ENCODE results near the gene ADGRV1.

DNA sequence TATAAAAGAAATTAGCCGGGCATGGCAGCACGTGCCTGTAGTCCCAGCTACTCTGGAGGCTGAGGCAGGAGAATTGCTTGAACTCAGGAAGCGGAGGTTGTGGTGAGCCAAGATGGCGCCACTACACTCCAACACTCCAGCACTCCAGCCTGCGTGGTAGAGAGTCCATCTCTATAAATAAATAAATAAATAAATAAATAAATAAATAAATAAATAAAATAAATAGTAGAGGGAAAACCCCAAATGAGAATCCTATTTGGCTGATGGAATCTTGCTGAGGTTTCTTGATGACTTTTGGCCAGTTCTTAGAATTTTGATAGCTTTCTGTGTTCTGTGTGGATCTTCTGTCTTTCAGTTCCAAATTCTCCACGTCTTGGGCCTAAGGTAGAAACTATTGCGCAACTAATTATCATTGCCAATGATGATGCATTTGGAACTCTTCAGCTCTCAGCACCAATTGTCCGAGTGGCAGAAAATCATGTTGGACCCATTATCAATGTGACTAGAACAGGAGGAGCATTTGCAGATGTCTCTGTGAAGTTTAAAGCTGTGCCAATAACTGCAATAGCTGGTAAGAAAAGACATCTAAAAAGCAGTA lies 126.9 kb downstream of the ADGRV1 start:
- TF ChIP-seq, protein P1, sequence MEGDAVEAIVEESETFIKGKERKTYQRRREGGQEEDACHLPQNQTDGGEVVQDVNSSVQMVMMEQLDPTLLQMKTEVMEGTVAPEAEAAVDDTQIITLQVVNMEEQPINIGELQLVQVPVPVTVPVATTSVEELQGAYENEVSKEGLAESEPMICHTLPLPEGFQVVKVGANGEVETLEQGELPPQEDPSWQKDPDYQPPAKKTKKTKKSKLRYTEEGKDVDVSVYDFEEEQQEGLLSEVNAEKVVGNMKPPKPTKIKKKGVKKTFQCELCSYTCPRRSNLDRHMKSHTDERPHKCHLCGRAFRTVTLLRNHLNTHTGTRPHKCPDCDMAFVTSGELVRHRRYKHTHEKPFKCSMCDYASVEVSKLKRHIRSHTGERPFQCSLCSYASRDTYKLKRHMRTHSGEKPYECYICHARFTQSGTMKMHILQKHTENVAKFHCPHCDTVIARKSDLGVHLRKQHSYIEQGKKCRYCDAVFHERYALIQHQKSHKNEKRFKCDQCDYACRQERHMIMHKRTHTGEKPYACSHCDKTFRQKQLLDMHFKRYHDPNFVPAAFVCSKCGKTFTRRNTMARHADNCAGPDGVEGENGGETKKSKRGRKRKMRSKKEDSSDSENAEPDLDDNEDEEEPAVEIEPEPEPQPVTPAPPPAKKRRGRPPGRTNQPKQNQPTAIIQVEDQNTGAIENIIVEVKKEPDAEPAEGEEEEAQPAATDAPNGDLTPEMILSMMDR (IDR thresholded peaks at IDR 0.05) = no peak
- no peak for TF ChIP-seq POLR2A (IDR thresholded peaks at IDR 0.05)

Data from Peyer's patch (tissue), 4 donors.